K562 (cell line): Measurements from ENCODE around the gene THUMPD1. TPM values are rescaled to one million over a fixed set of nuclear protein-coding genes. Genes with fewer than 3 reads are reported as not detected.

ENCODE experiments used
- ELK1 ChIP-seq: sonication (generic); formaldehyde crosslinking; IDR thresholded peaks from 2 replicates; pipeline ENCODE4 v1.8.1; 2022; ENCODE audit warnings: missing genetic modification reagents
- ERF ChIP-seq: fragments of 450-650 bp; formaldehyde crosslinking; IDR thresholded peaks from 2 replicates; pipeline ENCODE4 v1.4.0; 2020; ENCODE audit warnings: mild to moderate bottlenecking, mixed read lengths
- FOXM1 ChIP-seq, 2 experiments: fragments of 450-650 bp in 1 of 2; sonication (generic) in 1 of 2; formaldehyde crosslinking in 1 of 2; IDR thresholded peaks; 2 replicates each; pipeline versions ENCODE4 v1.6.1 to v1.9.0; 2017 to 2022; ENCODE audit warnings: low read depth in 2 of 2, mild to moderate bottlenecking in 2 of 2, missing genetic modification reagents in 1 of 2, moderate library complexity in 1 of 2
- HDAC2 ChIP-seq: fragments of 450-650 bp; IDR thresholded peaks from 2 replicates; pipeline ENCODE4 v1.6.1; 2016; ENCODE audit warnings: mild to moderate bottlenecking
- MGA ChIP-seq: fragments of 450-650 bp; IDR thresholded peaks from 2 replicates; pipeline ENCODE4 v1.6.1; 2016; ENCODE audit warnings: mild to moderate bottlenecking, moderate library complexity
- MLLT1 ChIP-seq, 2 experiments: fragments of 450-650 bp; IDR thresholded peaks; 2 replicates each; pipeline ENCODE4 v1.6.1; 2016
- TFAP4 ChIP-seq: sonication (generic); formaldehyde crosslinking; IDR thresholded peaks from 2 replicates; pipeline ENCODE4 v1.8.0; 2022; ENCODE audit warnings: missing genetic modification reagents, mild to moderate bottlenecking, moderate library complexity, borderline replicate concordance
- USF1 ChIP-seq: sonication (generic); formaldehyde crosslinking; IDR thresholded peaks from 2 replicates; pipeline ENCODE4 v1.9.0; 2022; ENCODE audit warnings: mild to moderate bottlenecking, missing genetic modification reagents
- ZNF175 ChIP-seq: fragments of 200-800 bp; sonication (Bioruptor generic); IDR thresholded peaks from 2 replicates; pipeline ENCODE4 v1.6.1; 2016; ENCODE audit warnings: low read depth, mild to moderate bottlenecking, missing genetic modification characterization, missing compliant biosample characterization
- ZNF347 ChIP-seq: fragments of 450-650 bp; formaldehyde crosslinking; IDR thresholded peaks from 2 replicates; pipeline ENCODE4 v1.4.0; 2020; ENCODE audit warnings: low read depth, mild to moderate bottlenecking, moderate library complexity
- polyA plus RNA-seq, 8 experiments: library from polyadenylated mRNA; depleted of rRNA in 4 of 8; stranded (reverse) in 5 of 8; unstranded in 3 of 8; fragments of >200 nt; fragmentation: Nextera tagmentation in 2 of 8; fragmentation: Illumina TruSeq in 1 of 8; extraction: Ambion mirVana in 2 of 8; extraction: Trizol in 1 of 8; gene quantifications; 2 replicates each; pipeline versions ENCODE4 v1.2.1 to v1.2.3, GENCODE V29; 2011 to 2014; ENCODE audit warnings: inconsistent platforms in 1 of 8, missing spikeins in 1 of 8
- total RNA-seq, 7 experiments: library from RNA; depleted of rRNA in 6 of 7; stranded (reverse); fragments of >200 nt in 6 of 7; fragmentation: Illumina TruSeq in 2 of 7; extraction: Trizol in 2 of 7; gene quantifications; 2 replicates each; pipeline versions ENCODE4 v1.2.1 to v1.2.3, GENCODE V29; 2011 to 2021; ENCODE audit warnings: low replicate concordance in 1 of 7

Gene THUMPD1
- total and polyA plus RNA-seq, 9 of the 15 experiments (the other 6 are each of a cell fraction or from before 2014, with no cell fraction given) = 37.8 to 101 (median 56.8) TPM

GRCh38 chr16:20763461-20764232, 22.0 kb upstream of the THUMPD1 start, which contains the start of gene ACSM3 (continued):
- TF ChIP-seq MGA (peak; percentile 90), ZNF347 (no peak), TFAP4 (no peak; the same call in 1 of the 2 replicates), ELK1 (CRISPR knock-in tag) (no peak), MLLT1 (IDR thresholded peaks at IDR 0.05) (no peak; a peak in 1 of 4 replicates), HDAC2 (no peak), ZNF175 (CRISPR knock-in tag) (no peak), ERF (no peak; the same call in 1 of the 2 replicates), FOXM1 (IDR thresholded peaks at IDR 0.05; ENCODE audit: low read depth) (peak; percentile 99), FOXM1 (CRISPR knock-in tag; IDR thresholded peaks at IDR 0.05; ENCODE audit: low read depth) (no peak), USF1 (no peak)
